ENCODE data around the gene CCDC33.
A peak's percentile ranks its signal among the peaks of the same experiment; 100 is the strongest.

The CCDC33 gene

DNA sequence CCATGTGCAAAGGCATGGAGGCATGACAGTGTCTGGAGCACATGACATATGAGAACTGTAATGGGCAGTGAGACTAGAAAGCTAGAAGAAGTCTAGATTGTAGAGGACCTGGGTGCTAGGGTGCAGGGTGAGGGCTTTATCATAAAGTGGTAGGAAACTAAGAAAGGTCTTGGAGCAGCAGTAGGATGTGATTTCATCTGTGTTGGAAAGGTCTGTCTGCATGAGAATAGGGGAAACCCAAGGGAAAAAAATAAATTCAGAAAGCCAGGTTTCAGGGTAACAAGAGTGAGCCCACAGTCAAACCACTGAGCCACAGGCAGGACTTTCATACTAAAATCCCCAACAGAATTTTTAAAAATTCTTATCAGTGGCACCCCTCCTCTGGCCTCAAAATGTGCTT is 54.5 kb downstream of the CCDC33 start:
- no peak for DNase-seq

DNA sequence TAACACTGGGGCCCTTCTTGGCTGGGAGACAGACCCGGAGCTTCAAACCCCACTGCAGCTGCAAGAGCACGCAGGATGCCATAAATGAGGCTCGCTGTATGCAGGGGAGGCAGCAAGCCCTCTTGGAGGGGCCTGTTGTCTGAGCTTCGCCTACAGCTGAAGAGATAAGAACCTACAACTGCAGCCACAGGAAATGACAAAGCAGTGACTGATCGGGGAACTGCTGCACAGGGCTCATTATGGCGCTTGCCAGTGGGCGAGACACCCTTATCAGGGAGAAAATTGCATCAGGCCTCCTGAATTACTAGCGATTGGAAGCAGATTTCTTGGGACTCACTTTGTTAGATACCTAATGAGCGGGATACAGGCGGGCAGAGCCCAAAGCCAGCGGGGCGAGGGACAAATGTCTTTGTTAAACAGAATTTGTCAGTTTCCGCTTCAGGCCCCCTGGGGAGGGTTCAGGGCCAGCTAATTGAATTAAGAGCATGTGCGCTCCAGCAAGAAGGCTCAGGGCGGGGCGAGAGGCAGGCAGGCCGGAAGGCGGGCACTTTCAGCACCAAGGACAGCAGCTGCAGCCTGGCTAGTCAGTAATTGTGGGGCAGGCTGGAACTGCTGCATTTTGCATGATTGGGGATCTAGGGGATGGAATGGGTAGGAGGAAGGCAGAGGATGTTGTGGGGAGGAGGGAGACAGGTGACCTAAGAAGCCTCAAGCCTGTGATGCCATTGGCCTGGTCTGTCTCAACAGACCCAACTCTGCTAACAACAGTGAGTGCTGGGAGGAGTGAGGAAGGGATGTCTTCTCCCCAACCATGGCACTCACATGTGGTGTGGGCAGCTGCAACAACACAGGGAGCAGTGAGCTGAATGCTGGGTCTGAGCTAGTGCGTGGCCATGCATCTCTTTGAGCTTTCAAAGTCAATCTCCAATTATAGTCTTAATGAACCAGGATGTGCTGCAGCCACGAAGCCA is 55.3 kb downstream of the CCDC33 start:
- peak; percentile 61 for DNase-seq

DNA sequence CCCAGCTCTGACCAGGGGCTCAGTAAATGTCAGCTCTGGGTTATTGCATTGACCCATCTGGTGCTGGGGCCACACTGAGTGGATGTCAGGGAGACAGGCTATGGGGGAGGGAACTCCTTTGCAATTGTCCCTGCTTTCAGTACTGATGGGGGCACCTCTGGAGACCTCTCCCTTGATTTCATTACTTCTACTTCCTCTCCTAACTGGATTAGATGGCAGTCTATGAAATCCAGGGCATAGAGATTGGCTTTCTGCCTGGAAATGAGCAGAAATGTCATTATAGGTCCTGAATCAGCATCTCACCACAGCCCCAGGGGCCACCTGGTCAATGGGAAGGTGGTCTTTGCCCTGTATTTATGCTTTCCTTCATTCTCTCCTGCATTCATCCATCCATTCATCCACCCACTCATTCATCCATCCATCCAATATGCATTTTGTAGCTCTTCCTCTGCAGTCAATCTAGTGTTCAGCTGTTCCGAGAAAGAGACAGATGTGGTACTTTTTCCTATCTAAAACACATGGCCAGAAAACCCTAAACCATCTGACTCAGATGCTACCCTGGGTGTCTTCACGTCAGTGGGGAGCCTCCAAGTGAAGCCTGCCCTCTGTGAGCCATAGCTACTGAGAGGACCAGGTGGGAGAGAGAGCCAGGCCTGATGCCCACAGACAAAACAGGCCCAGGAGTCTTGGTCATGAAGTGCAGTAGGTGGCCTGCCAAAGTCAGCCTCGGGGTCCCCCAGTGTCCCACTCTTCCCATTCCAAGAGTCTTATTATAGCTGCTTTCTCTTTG is 57.1 kb downstream of the CCDC33 start:
- DNase-seq: no peak

DNA sequence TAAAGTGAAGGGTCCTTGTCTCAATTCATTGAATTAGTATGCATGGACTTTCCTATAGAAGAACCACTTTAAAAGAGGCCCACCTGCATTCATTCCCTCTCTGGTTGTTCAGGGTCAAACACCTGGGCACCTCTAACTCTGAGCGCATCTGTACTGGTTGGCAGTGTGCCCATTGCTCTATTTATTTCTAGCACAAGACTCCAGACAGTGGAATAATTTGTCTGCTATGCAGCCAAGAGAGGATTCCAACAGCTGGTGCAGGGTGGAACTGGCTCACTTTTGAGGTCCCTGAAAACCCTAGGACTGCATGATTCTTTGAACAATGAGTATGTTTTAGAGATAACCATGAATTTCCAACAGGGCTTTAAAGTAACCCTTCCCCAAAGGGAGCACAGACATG is 57.9 kb downstream of the CCDC33 start:
- peak; percentile 95 for DNase-seq

DNA sequence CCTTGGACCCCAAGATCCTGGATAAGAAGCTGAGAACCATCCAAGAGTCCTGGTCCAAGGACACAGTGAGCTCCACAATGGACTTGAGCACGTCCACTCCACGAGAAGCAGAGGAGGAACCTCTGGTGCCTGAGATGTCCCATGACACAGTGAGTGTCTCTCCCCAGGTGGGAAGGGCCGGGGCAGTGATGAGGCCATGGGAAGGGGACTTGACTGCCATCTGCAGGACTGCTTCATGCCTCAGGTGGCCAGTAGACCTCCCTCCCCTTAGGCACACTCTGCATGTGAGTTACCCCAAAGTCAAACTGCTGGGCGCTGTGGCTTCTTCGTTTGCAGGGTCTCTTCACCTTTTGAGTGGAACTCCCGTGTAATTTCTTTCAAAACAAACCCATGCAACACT is 59.7 kb downstream of the CCDC33 start:
- DNase-seq: no peak

DNA sequence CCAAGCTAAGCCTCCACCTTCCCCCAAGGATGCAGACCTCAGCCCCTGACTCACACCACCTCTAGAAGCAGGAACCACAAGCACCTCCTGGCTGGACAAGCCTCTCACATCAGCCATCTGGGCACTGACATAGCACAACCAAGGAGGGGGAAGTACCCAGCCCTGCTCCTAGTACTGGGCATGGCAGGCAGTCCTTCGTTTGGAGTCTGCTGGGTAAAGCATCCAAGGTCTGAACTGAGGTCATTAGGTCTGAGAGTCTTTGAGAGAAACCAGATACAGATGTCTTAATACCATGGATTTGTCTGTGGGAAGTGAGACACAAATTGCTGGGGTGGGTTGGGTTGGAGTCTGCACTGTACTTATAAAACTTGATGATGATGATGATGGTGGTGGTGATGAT is 61.8 kb downstream of the CCDC33 start:
- DNase-seq: no peak

DNA sequence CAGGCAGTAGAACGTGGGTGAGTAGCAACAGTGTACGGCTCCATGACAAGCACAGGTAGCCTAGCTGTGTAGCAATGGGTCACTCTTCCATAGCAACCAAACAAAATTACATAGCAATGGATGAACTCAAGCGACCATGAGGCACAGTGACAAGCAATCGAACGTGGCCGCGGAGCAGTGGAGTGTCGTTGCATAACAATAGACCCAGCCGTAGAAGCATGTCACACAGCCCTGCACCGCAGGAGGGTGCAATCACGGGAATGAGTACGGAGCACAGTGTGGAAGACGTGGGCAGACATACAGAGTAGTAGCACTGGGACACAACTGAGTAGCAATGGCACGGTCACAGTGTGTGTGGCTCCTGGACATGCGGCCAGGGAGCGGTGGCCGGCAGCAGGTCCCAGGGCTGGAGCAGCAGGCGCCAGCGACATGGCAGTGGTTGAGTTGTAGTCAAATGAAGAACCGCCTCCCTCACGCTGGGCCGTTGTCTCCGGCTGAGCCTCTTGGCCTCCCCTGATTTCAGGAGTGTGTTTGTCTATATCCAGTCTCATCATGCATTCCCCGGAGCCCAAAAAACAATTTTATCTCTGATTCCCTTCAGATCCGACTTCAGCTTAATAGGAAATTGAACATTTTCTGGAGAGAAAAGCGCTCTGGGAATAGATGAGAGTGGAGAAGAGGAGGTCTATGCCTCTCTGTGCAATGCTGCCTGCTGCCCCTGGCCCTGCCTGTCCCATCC is 64.1 kb downstream of the CCDC33 start:
- no peak for DNase-seq

DNA sequence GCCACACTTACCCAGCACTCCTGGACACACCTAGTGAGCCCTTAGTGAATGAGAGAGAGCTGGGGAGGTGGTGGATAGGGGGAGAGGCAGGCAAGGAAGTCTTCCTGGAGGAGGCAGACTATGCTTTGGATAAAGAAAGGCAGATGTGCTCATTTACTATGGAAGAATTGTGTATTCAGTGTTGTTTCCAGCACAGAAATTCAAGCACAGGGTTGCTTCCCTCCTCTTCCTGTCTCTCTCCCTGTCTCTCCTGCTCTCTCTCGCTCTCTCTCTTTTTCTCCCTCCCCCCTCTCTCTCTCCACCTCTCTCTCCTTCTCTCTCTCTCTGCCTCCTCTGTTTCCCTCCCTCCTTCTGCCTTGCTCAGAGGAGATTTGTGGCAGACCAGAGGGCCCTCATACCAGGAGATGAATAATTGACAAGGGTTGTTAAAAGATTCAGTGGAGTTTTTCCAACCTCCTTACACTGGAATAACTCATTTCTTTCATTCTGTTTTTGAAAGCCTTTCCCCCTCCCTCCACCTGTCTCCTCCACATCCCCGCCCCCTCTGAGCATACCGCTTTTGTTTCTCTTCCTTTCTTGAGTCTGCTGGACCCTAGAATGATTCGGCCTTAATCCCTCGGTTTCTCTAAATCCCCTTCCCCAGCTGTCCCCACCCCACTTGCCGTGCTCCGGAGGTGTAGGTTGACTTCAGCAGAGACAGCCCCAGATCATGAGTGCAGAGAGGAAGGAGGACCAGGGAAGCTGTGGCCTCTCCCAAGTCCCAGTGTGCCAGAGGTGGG is 65.6 kb downstream of the CCDC33 start:
- no peak for DNase-seq

DNA sequence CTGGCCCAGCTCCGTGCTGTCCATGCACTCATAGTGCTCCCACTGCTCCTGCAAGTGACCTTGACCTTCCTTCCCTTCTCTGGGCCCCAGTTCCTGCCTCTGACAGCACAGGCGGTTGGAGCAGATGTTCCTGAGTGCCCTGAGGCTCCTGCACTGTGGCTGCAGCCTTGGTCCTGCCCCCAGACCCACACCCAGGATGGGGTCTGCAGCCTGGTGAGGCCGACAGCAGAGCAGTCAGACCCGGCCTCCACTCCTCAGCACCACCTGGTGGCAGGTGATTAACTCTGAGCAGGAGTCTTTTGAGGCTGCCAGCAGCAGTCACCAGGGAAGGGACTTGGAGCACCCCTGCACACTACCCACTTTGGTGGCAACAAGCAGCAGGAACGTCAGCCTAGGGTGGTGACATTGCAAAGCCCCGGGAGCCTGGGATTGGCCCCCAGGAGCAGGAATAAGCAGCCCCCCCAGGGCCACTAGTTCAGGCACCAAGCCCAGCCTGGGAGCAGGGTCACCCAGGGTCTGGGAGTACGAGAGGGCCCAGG is 66.8 kb downstream of the CCDC33 start:
- DNase-seq: peak; percentile 62

DNA sequence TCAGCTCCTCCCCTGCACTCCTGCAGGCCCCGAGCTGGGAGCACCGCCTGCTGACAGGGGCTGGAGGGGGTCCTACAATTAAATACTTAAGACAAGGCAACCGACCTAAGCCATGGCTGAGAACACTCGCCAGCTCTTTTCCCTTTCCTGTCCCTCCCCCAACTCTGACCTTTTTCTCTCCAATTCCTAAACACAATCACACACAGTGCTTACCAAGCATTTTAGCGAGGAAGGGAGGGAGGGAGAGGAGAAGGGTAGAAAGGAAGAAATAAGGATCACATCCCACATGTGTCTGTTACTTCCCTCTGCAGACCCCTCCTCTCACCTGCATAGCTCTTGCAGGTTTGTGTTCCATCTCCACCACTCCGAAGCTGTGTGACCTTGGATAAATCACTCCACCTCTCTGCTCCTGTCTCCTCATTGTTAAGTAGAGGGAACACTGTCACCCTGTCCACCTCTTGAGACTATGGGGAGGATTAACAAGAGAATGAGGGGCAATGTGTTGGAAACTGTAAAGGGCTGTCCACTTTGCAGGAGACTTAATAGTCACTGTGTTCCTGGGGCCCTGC is 67.7 kb downstream of the CCDC33 start:
- no peak for DNase-seq

DNA sequence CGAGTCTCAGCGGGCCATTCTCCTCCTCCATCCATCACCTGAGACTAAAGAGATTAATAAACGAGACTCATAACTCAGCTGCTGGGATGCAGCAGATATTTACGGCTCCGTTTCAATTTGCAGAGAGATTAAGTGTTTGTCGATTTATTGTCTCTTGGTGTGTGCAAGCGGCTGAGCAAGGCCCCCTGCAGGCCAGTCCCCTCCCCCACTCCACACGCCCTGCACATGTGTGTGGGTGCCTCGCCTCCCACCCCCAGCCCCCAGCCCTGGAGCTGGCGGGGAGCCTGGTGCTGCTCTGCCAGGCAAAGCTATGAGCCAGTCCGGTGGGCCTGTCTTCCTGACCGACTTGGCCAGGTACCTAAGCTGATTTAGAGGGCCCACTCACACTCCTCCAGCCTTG is 68.3 kb downstream of the CCDC33 start:
- no peak for DNase-seq

DNA sequence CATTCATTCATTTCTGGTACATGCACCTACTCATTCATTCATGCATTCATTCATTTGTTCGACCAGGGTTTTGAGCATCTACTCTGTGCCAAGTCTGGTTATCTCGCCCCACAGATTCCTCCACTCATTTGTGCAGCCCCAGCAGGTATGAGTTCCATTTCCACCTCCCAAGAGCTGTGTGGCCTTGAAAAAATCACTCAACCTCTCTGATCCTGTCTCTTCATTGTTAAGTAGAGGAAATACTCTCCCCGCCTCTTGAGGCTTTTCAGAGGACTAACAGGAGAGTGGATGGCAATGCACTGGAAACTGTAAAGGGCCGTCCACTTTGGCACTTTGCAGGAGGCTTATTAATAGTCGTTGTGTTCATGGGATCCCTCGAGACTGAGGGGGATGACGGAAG is 69.6 kb downstream of the CCDC33 start:
- no peak for DNase-seq

DNA sequence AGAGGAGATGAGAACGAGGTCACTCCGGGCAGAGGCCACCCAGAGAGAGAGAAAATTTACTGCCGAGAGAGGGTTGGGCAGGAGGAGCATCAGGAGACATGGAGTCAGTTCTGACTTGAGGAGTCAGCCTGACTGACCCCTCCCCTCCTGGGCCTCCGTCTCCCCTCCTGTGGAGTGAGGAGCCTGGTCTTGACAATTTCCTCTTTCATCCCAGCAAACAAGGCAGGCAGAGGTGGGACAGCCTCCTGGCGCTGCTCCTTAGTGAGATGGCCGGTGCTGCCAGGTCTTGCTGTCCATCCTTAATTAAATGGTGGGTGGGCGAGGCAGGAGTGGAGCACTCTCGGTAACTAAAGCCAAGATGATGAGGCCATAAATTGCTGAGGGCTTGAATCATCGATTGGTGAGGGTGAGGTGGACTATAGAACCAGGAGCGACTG is 70.7 kb downstream of the CCDC33 start:
- no peak for DNase-seq

DNA sequence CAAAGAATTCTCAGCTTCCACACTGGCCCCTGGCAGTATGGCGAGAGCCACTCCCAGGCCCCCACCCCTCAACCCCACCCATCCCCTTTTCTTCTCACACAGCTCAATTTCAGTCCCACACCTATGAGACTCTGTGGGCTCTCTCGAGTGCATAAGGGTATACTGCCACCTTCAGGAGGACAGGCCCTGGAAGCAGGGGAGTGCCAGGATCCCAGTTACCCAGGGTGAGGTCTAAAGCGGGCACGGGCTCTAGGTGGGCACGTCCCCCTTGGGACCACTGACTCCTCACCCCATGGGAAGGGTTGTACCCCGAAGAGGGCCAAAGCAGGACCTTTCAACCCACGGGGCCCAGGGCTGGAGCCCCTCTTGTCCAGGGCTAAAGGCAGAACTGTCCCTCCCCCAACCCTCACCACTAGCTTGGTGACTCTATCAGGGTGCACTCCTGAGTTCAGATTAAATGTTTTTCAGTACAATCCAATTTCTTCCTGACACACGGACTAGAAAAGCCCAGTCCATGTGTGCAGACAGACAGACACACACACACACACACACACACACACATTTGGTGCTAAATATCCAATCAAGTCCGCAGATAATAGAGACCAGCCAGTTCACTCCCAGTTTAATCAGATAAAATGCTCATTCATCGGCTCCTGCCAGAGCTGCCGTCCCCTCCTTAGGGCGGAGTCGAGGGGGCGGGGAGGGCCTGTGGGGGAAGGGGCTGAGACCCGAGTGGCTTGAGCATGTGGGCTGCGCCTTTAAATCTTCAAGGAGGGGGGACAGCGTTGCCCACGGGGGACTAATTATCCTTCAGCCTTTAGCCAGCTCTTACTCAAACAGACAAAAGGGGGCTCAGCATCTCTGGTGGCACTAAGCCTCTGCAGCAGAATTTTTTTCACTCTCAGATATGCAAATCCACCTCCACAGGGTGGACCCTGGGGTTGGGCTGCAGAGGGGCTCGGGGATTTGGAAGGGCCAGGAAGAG is 72.0 kb downstream of the CCDC33 start:
- peak; percentile 83 for DNase-seq

DNA sequence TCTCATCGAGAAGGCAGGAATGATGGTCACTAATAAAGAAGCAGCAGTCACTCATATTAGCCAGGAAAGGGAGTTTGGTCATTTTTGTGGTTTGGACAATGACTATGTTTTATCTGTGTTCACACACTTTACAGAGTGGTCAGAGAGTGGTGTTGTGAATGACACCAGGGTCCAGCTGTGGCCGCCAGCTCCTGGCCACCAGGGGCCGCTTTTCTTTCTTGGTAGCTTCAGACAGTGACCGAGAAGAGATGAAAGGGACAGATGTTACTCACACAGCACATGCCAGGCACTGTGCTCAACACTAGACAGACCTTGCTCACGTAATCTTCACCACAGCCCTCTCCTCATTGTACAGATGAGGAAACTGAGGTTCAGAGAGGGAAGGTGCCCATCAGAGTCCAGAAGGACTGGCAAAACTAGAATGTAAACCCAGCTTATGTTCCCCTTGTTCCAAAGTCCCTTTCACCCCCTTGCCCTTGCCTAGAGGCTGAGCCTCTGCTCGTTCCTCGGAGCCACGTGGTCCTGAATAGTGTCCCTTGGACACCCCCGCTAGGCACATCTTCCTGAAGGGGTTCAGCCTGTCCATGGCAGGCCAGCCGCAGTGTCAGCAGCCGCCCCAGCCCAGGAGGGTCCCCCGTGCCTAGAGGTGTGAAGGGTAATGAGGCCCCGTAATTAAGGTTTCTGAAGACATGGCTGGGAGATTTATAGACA is 75.8 kb downstream of the CCDC33 start:
- DNase-seq: no peak

DNA sequence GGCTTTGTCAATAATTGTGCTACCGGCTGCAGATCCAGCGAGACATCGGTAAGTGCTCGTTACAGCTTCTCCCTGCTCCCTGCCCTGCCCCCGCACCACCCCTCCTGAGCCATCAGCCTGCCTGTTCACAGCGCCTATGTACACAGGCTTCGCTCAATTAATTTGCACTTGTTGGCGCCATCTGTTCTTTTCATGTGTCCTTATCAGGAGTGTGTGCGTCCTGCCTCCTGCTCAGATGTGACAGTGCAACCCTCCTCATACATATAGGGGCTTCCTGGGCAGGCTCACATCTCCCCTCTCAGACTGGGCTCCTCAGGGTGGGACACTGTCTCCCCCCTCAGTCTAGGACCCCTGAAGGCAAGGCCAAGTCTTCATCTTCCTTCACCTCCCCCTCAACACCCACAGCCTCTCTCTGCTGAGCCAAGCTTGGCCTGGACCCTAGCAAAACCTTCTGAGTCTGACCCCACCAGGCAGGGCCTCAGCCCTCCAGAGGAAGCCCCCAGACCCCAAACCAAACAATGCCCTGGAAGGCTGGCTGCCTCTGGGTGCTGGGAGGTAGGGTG is 76.4 kb downstream of the CCDC33 start:
- DNase-seq: peak; percentile 98

DNA sequence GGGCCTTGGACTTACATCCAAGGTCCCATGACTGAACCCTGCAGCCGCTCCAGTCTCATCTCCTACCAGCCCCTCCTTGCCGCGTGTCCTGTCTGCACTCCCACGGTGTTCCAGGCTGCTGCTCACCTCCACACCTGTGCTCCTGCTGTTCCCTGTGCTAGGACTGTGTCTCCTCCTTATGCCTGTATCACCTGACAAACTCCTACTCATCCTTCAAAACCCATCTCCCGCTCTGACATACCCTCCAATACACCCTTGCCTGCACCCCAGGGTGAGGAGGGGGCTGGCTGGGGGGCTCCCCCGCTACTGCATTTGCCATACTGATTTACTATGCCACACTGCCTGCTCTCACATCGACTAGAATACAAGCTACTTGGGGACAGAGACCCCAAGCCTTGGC is 77.8 kb downstream of the CCDC33 start:
- DNase-seq: no peak

DNA sequence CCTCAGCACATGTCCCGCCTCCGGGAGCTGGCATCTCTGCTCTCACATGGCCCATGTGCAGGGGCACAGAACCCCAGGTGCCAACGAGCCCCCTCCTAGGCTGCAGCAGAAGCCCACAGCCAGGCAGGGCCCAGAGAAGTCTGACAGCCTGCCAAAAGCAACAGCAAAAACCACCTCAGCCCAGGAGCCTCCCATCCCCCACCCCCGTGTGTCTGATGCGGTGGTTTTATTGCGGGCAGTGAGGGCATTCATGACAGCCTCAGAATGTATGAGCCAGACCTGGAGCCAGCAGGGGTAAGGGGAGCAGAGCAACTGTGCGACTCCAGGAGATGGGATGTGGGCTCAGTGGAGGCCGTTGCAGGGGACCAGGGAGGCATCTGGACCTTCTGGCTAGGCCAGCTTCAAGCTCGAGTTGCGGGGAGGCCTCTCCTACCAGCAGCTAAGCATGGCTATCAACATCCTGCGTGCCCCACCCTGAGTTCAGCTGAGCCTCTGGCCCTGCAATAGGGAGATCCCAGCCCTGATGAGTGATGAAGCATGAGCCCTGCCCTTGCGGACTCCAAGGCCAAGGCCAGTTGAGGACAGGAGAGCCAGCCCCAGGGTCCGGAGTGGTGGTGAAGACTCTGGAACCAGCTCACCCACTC is 78.8 kb downstream of the CCDC33 start:
- DNase-seq: no peak

DNA sequence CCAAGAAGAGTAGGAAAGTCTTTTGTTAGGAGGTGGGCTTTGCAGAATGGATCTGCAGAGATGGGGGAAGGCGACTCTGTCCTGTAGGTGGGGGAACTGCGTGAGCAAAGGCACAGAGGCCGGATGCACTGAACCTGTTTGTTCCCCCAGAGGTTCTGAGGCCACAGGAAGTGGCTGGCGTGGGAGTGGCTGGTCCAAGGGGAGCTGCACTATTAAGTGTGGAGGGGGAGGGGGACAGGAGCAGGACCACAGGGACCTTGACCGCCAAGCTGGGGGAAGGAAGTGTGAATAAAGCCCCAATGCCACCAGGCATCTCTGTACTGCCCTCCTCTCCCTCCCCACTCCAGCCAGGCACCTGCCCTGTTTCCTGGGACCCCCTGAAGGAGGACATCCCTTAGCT is 79.5 kb downstream of the CCDC33 start:
- DNase-seq: no peak

Measured in NCI-H2171 treated with DMSO at 0.1 percent for 48 hours (cell line).